PFSK-1 (cell line): ENCODE data around the gene IQCE. TPM values are rescaled to one million over a fixed set of nuclear protein-coding genes. Genes with fewer than 3 reads are reported as not detected.

Source experiments
- FOXP2 ChIP-seq: optimal IDR thresholded peaks from 2 replicates; pipeline ENCODE3; 2011; ENCODE audit warnings: borderline replicate concordance, control low read depth, inconsistent platforms; ENCODE audit not compliant: insufficient read depth; ENCODE audit errors: extremely low read length, extremely low read depth
- POLR2AphosphoS5 ChIP-seq: IDR thresholded peaks from 2 replicates; pipeline ENCODE4 v1.6.1; 2012; ENCODE audit warnings: low read depth, mild to moderate bottlenecking, control low read depth, low read length, moderate library complexity
- REST ChIP-seq, 2 experiments: IDR thresholded peaks; 2 replicates each; pipeline versions ENCODE4 v1.6.1 to v1.8.0; 2011 to 2012; ENCODE audit warnings: low read depth in 2 of 2, low read length in 2 of 2, control low read depth in 1 of 2, inconsistent platforms in 1 of 2, mild to moderate bottlenecking in 1 of 2, moderate library complexity in 1 of 2; ENCODE audit not compliant: insufficient read depth in 1 of 2
- SIN3A ChIP-seq: IDR thresholded peaks from 2 replicates; pipeline ENCODE4 v1.6.1; 2012; ENCODE audit warnings: mild to moderate bottlenecking, low read length, moderate library complexity, borderline replicate concordance; ENCODE audit not compliant: insufficient read depth
- TAF1 ChIP-seq: IDR thresholded peaks from 2 replicates; pipeline ENCODE4 v1.6.1; 2012; ENCODE audit warnings: low read length, control low read depth, borderline replicate concordance; ENCODE audit not compliant: insufficient read depth
- polyA plus RNA-seq: library from polyadenylated mRNA; unstranded; fragments of >200 nt; gene quantifications from one replicate; pipeline ENCODE4 v1.2.1, GENCODE V29; 2012; ENCODE audit warnings: low read depth, missing spikeins; ENCODE audit not compliant: insufficient read length

The IQCE gene
- 8.5 TPM for polyA plus RNA-seq

- TF ChIP-seq FOXP2 (peak; percentile 87), REST (IDR thresholded peaks at IDR 0.05; ENCODE audit: insufficient read depth in 1 of 2, low read depth in 2 of 2, low read length in 2 of 2) (no peak), SIN3A (peak; percentile 75; the same call in 1 of the 2 replicates)
Measured at GRCh38 chr7:2558629-2559282, at the start of gene IQCE. IQCE (plus strand) TSS chr7:2558979; CDS start chr7:2559182, 203 bp downstream.

GRCh38 chr7:2509298-2509906, 49.4 kb upstream of the IQCE start:
- no peak for TF ChIP-seq TAF1
- no peak for TF ChIP-seq SIN3A
- TF ChIP-seq POLR2AphosphoS5, result no peak
- no peak for TF ChIP-seq FOXP2
- TF ChIP-seq REST (IDR thresholded peaks at IDR 0.05; ENCODE audit: insufficient read depth in 1 of 2, low read depth in 2 of 2, low read length in 2 of 2), result no peak

GRCh38 chr7:2510130-2510776, 48.5 kb upstream of the IQCE start:
- TF ChIP-seq TAF1 (no peak), POLR2AphosphoS5 (no peak), SIN3A (no peak), FOXP2 (no peak), REST (IDR thresholded peaks at IDR 0.05; ENCODE audit: insufficient read depth in 1 of 2, low read depth in 2 of 2, low read length in 2 of 2) (no peak)

- TF ChIP-seq REST (IDR thresholded peaks at IDR 0.05; ENCODE audit: insufficient read depth in 1 of 2, low read depth in 2 of 2, low read length in 2 of 2) (no peak), SIN3A (no peak), POLR2AphosphoS5 (no peak), TAF1 (no peak), FOXP2 (no peak)
Measured at GRCh38 chr7:2510909-2511768, 47.6 kb upstream of the IQCE start.
